Esophagus mucosa (tissue), 1 donor: ENCODE measurements around the gene GSTT4. TPM values are rescaled to one million over a fixed set of nuclear protein-coding genes. Genes with fewer than 3 reads are reported as not detected.
A peak's percentile ranks its signal among the peaks of the same experiment; 100 is the strongest.
"Not testable (repeated sequence)": the region's sequence is repeated elsewhere in the genome, so short reads cannot be mapped to it uniquely, and the experiment has no call there.

Experiments
- ATAC-seq: fragments of 200-7000 bp; cut with Tn5 transposase; one replicate; pipeline ENCODE4 v1.9.1; 2020
- total RNA-seq: library from RNA; stranded (reverse); gene quantifications from one replicate; pipeline ENCODE4 v1.2.4, GENCODE V29; 2023
- donor health status: DM: yes; HTN: yes; CAD: no.

Gene GSTT4
- total RNA-seq, 1 donor from 2014 or later = not detected

GRCh38 chr22:23952794-23953405 lies 52.4 kb downstream of the GSTT4 start:
- ATAC-seq = not testable (repeated sequence)

- ATAC-seq = peak; percentile 7
Measured at GRCh38 chr22:23951383-23951782, 53.9 kb downstream of the GSTT4 start.

GRCh38 chr22:23949764-23950163 lies 55.5 kb downstream of the GSTT4 start:
- ATAC-seq = not testable (repeated sequence)

Other genes starting within 250 kb of the GSTT4 start
- gene C22orf15, start 242.5 kb downstream of the GSTT4 start, total RNA-seq = not detected
- 124 TPM for gene CHCHD10, start 237.5 kb downstream of the GSTT4 start, total RNA-seq
- gene MMP11, start 232.6 kb downstream of the GSTT4 start, total RNA-seq = 1.7 TPM
- 60.3 TPM for gene SMARCB1, start 218.5 kb downstream of the GSTT4 start, total RNA-seq
- 1.5 TPM for gene DERL3, start 166.4 kb downstream of the GSTT4 start, total RNA-seq
- 1.2 TPM for gene SLC2A11, start 147.6 kb downstream of the GSTT4 start, total RNA-seq
- gene MIF, start 111.1 kb downstream of the GSTT4 start, total RNA-seq = 956 TPM
- 6.5 TPM for gene GSTT2B, start 44.3 kb downstream of the GSTT4 start, total RNA-seq
- gene DDTL, start 38.6 kb downstream of the GSTT4 start, total RNA-seq = 1.7 TPM
- 165 TPM for gene DDT, start 31.0 kb downstream of the GSTT4 start, total RNA-seq
- gene GSTT2, start 25.3 kb downstream of the GSTT4 start, total RNA-seq = 1.1 TPM
- gene CABIN1, start 5.9 kb upstream of the GSTT4 start, total RNA-seq = 25.3 TPM
- 1.4 TPM for gene SUSD2, start 176.0 kb upstream of the GSTT4 start, total RNA-seq
- gene GGT5, start 239.6 kb upstream of the GSTT4 start, total RNA-seq = 5.0 TPM